ENCODE results near the gene RNU4-1.
"Not testable (repeated sequence)": the region's sequence is repeated elsewhere in the genome, so short reads cannot be mapped to it uniquely, and the experiment has no call there.

RNU4-1 gene

DNA sequence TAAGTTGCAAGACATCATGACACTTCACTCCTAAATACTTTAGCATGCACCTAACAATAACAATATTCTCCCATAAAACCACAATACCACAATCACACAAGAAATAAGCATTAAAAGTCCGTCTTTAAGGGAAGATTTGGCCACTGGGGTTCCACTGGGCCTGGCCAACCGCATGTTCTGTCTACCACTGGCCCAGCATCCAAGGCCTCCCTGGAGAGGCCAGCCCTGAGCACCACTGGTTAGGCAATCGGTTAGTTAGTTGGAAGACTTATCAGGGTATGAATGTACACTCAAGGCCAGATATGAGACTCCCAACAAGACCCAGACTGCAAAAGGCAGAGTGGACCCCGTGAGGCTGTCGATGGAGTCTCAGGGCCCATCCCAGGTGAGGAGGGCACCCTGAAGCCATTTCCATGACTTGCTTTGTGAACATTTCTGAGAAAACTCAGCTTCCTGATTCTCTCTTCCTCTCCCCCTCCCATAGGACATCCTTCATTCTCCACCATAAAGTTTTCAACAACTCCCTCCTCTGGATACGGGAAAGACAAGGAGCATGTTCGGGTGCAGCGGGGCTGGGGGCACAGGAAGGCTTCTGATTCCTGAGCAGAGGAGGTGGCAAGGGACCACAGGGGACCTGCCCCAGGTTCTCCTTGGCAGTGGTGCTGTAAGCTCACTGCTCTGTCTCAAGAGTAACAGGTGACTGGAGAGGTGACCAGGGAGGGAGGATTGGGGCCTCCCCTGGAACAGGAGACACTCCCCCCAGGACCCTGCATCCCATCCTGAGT, 33.4 kb downstream of the RNU4-1 start:
- no peak for DNase-seq (ENCODE audit: extremely low read depth in 1 of 2, low read depth in 1 of 2)

GRCh38 chr12:120258323-120258896, 34.6 kb downstream of the RNU4-1 start:
- DNase-seq (ENCODE audit: extremely low read depth in 1 of 2, low read depth in 1 of 2), result no peak

- no peak for DNase-seq (ENCODE audit: extremely low read depth in 1 of 2, low read depth in 1 of 2)
Measured at GRCh38 chr12:120257041-120257821, 35.8 kb downstream of the RNU4-1 start.

DNA sequence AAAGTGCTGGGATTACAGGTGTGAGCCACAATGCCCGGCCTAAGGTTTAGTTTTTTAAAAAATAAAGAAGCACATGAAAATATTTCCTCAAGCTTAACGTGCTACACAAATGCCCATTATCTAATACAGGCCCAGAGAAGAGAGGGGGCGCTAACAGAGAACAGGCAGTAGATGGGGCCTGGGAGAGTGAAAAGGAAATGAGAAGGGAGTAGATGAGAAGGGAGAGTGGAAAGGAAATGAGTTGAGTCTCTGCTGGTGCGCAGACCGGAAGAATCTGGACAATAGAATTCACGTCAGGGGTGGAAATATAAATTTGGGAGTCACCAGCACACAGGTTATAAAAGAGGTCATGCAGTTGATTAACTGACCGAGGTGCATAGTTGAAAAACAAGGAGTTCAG, 38.2 kb downstream of the RNU4-1 start:
- DNase-seq (ENCODE audit: extremely low read depth in 1 of 2, low read depth in 1 of 2), result no peak

- not testable (repeated sequence) for DNase-seq (ENCODE audit: extremely low read depth in 1 of 2, low read depth in 1 of 2)
Measured at GRCh38 chr12:120253313-120253712, 39.7 kb downstream of the RNU4-1 start.

DNA sequence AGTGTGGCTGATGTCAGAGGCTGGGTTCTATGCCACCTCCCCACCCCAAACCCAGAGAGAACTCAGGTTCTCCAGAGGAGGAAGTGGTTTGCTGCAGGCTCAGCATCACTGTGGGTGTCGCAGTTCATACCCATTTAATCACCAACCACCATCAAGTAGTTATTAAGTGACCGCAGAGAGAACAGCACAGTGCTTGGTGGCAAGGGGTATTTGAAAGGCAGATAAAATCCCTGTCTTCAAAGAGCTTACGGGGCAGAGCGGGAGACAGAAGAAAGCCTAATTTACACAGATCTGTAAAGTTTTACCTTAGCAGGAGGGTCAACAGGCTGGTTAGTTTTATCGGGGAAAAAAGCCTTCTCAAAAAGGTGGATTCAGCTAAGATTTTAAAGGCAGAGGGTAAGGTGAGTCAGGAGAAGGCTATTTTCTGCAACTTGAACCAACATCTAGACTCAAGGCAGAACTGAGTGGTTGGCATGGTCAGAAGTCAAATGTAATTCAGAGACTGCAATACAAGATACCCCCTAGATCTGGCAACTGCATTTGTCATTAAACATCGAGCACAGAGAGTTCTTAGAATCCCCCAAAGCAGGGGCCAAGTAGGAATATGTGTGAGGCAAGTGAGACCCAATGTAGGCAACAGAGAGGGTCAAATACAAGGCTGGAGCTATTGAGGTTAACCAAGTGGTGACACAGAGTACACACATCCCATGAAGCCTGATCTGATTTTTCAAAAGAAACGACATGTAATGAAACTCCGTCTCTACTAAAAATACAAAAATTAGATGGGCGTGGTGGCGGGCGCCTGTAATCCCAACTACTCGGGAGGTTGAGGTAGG, 40.7 kb downstream of the RNU4-1 start:
- peak in 1 of 2 donors; percentile 78 for DNase-seq (ENCODE audit: extremely low read depth in 1 of 2, low read depth in 1 of 2)

- not testable (repeated sequence) for DNase-seq (ENCODE audit: extremely low read depth in 1 of 2, low read depth in 1 of 2)
Measured at GRCh38 chr12:120251364-120252070, 41.5 kb downstream of the RNU4-1 start.

DNA sequence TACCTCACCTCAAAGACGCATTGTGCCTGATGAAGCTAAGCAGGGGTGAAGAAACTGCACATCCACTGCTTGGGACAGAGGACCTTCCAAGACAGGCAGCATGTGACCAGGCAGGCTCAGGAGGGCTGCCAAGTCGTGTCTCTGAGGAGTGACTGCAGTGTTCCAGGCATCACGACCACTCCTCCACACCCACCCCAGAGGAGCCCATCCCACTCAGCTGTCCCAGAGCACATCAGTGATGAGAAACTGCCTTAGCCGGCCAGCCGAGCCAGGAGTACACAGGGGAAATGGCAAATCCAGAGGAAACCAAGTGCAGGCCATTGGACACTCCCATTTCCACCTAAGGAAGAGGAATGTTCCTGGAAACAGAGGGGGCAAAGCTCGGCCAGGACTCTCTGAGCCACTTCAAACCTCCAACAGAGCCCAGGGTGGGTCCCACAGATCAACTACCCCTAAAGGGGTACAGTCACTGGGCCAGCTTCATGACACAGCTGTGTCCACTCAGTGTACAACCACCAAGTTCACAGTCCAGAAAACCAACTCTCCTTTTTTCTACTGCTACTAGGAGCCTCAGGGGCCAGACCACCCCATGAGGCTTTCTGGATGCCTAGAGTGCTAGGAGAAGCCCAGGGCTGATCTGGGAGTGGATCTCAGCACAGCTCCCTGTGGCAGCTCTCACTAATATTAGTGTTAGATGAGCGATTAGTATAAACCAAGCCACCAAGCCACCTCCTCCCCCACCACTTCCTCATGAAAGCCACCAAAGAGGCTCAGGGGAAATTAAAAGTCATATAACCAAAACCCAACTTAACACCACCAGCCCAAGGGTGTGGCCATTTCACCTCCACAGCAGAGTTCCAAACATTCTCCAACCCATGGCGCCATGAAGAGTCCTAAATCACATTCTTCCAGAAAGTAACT, 42.9 kb downstream of the RNU4-1 start:
- DNase-seq (ENCODE audit: extremely low read depth in 1 of 2, low read depth in 1 of 2), result peak in 1 of 2 donors; percentile 21

DNA sequence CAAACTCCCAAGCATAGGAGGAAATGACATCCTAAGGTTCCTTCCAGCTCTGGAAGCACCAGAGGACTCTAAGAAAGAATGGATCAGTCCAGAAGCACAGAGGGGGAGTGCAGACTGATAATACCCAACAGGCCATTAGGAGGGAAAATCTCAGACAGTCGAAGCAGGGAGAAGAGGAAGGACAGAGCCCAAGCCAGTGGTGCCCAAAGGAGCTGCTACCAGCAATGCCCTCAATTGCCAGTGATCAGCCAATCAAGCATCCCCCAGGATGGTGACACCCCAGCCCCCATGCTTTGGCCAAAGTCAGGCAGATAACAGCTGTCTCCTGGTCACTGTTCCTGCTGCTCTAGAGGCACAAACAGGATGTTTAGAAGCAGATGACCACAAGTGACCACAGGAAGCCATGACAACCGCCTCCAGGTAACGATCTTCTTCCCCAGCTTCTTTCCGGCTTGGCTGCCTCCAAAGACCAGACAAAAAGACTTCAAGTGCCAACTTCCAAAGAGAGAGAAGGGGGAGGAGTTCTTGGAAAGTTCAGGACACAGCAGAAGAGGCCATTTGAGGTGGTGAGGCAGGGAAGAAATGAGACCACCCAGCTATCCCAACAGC, 43.7 kb downstream of the RNU4-1 start:
- no peak for DNase-seq (ENCODE audit: extremely low read depth in 1 of 2, low read depth in 1 of 2)

DNA sequence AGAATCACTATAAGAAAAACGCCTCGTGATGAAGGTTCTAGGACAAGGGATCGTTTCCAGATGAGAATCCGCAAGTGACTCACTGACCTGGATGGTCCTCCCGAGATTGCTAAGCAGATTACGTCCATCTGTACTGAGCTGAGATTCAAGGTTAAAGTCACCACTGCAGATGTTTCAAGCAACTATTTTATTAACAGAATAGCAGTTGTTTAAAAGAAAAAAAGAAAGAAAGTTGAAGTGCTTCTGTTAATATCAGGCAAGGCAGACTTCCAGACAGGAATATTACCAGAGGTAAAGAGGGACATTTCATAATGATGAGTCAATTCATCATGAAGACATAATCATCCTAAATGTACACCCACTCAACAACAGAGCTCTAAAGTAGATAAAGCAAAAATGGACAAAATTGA, 45.4 kb downstream of the RNU4-1 start:
- no peak for DNase-seq (ENCODE audit: extremely low read depth in 1 of 2, low read depth in 1 of 2)

DNA sequence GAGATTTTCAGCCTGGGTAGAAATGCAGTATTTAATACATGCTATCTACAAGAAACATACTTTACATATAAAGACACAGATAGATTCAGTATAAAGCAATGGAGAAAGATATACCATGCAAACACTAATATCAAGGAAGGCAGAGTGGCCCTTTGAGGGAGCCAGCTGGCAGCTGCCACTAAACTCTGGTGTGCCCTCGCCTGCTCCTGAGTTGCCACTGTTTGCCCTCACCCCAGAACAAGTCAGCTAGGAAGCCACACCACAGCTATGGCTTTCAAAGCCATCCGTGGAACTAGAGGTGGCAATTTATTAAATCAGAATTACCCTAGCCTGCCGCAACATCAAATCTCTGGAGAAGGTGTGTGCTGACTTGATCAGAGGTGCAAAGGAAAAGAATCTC, 45.9 kb downstream of the RNU4-1 start:
- DNase-seq (ENCODE audit: extremely low read depth in 1 of 2, low read depth in 1 of 2), result no peak

- DNase-seq (ENCODE audit: extremely low read depth in 1 of 2, low read depth in 1 of 2), result not testable (repeated sequence)
Measured at GRCh38 chr12:120246705-120247104, 46.3 kb downstream of the RNU4-1 start.
